HepG2 (cell line): Measurements from ENCODE around the gene RHBDL3. TPM values are rescaled to one million over a fixed set of nuclear protein-coding genes. Genes with fewer than 3 reads are reported as not detected.

Source experiments
- BCL6 ChIP-seq: IDR thresholded peaks from 2 replicates; pipeline ENCODE4 v1.6.1; 2016; ENCODE audit warnings: missing genetic modification reagents, missing compliant biosample characterization
- CHD4 ChIP-seq: fragments of 200-600 bp; sonication (generic); IDR thresholded peaks from 2 replicates; pipeline ENCODE4 v1.7.0; 2017; ENCODE audit warnings: mild to moderate bottlenecking, low read length, borderline replicate concordance
- FOXK1 ChIP-seq: sonication (generic); formaldehyde crosslinking; IDR thresholded peaks from 2 replicates; pipeline ENCODE4 v1.4.0; 2020; ENCODE audit warnings: low read depth, missing genetic modification reagents, borderline replicate concordance
- FOXO4 ChIP-seq: sonication (generic); formaldehyde crosslinking; conservative IDR thresholded peaks from 2 replicates; pipeline ENCODE4 v1.8.1; 2023; ENCODE audit warnings: missing genetic modification reagents
- IRF2 ChIP-seq: IDR thresholded peaks from 2 replicates; pipeline ENCODE4 v1.6.1; 2018; ENCODE audit warnings: missing genetic modification reagents, missing compliant biosample characterization
- KDM2A ChIP-seq: sonication (generic); formaldehyde crosslinking; IDR thresholded peaks from 2 replicates; pipeline ENCODE4 v1.4.0; 2020; ENCODE audit warnings: low read depth, missing genetic modification reagents, borderline replicate concordance
- NCOA2 ChIP-seq: sonication (generic); formaldehyde crosslinking; IDR thresholded peaks from 2 replicates; pipeline ENCODE4 v1.8.0; 2022; ENCODE audit warnings: inconsistent platforms
- RXRB ChIP-seq: IDR thresholded peaks from 2 replicates; pipeline ENCODE4 v1.6.1; 2016; ENCODE audit warnings: borderline replicate concordance, missing genetic modification reagents, missing compliant biosample characterization
- THAP11 ChIP-seq: IDR thresholded peaks from 2 replicates; pipeline ENCODE4 v1.6.1; 2016; ENCODE audit warnings: missing biosample characterization, missing genetic modification reagents
- THAP9 ChIP-seq: sonication (generic); formaldehyde crosslinking; IDR thresholded peaks from 2 replicates; pipeline ENCODE4; 2020; ENCODE audit warnings: missing genetic modification reagents, mild to moderate bottlenecking, borderline replicate concordance
- ZNF567 ChIP-seq: sonication (generic); formaldehyde crosslinking; IDR thresholded peaks from 2 replicates; pipeline ENCODE4 v1.8.1; 2023; ENCODE audit warnings: mild to moderate bottlenecking, missing genetic modification reagents, borderline replicate concordance
- ZNF569 ChIP-seq: sonication (generic); formaldehyde crosslinking; IDR thresholded peaks from 2 replicates; pipeline ENCODE4 v1.5.0; 2020; ENCODE audit warnings: mild to moderate bottlenecking, missing genetic modification reagents, moderate library complexity, borderline replicate concordance
- polyA plus RNA-seq, 8 experiments: library from polyadenylated mRNA; depleted of rRNA in 3 of 8; stranded (reverse) in 7 of 8; unstranded in 1 of 8; fragments of >200 nt; fragmentation: Illumina TruSeq in 4 of 8; extraction: Trizol in 4 of 8; gene quantifications; 2 replicates each; pipeline versions ENCODE4 v1.2.1 to v1.2.3, GENCODE V29; 2011 to 2016; ENCODE audit warnings: low read depth in 4 of 8, missing spikeins in 1 of 8, mixed read lengths in 1 of 8; ENCODE audit not compliant: insufficient read depth in 1 of 8
- total RNA-seq, 5 experiments: library from RNA; depleted of rRNA; stranded (reverse); fragments of >200 nt; fragmentation: Illumina TruSeq; extraction: Trizol; gene quantifications; 2 replicates each; pipeline ENCODE4 v1.2.3, GENCODE V29; 2016; ENCODE audit warnings: low read depth in 1 of 5
- TF ChIP-seq, protein P1 (sequence below), 2 experiments: sonication (generic) in 1 of 2; formaldehyde crosslinking in 1 of 2; IDR thresholded peaks; 2 replicates each; pipeline versions ENCODE4 v1.4.0 to v1.6.1; 2018 to 2020; ENCODE audit warnings: missing genetic modification reagents in 2 of 2, borderline replicate concordance in 1 of 2, low read depth in 1 of 2, mild to moderate bottlenecking in 1 of 2, missing biosample characterization in 1 of 2
- TF ChIP-seq, protein P2 (sequence below): sonication (generic); formaldehyde crosslinking; IDR thresholded peaks from 2 replicates; pipeline ENCODE4 v1.4.0; 2020; ENCODE audit warnings: missing genetic modification reagents, low read depth, mild to moderate bottlenecking, borderline replicate concordance
- TF ChIP-seq, protein P3 (sequence below): sonication (generic); formaldehyde crosslinking; IDR thresholded peaks from 2 replicates; pipeline ENCODE4 v1.4.0; 2020; ENCODE audit warnings: missing genetic modification reagents, borderline replicate concordance
- TF ChIP-seq, protein P4 (sequence below): sonication (generic); formaldehyde crosslinking; IDR thresholded peaks from 2 replicates; pipeline ENCODE4 v1.8.1; 2023; ENCODE audit warnings: missing genetic modification reagents, mild to moderate bottlenecking, borderline replicate concordance
- TF ChIP-seq, protein P5 (sequence below): sonication (generic); formaldehyde crosslinking; IDR thresholded peaks from 2 replicates; pipeline ENCODE4 v1.5.0; 2020; ENCODE audit warnings: mild to moderate bottlenecking, low read depth, missing genetic modification reagents, borderline replicate concordance

The RHBDL3 gene
- total and polyA plus RNA-seq, 2 of the 13 experiments (the other 11 are each of a cell fraction or from before 2014, with no cell fraction given), result 0.09 TPM; not detected in 1

GRCh38 chr17:32319548-32319905, 53.9 kb downstream of the RHBDL3 start (continued):
- no peak for TF ChIP-seq THAP9
- TF ChIP-seq FOXO4 (CRISPR knock-in tag), result no peak
- no peak for TF ChIP-seq IRF2 (CRISPR knock-in tag)
- peak; percentile 16; the same call in 1 of the 2 replicates for TF ChIP-seq RXRB (CRISPR knock-in tag)
- TF ChIP-seq THAP11 (CRISPR knock-in tag), result peak; percentile 18; the same call in 1 of the 2 replicates
- TF ChIP-seq, protein P1, sequence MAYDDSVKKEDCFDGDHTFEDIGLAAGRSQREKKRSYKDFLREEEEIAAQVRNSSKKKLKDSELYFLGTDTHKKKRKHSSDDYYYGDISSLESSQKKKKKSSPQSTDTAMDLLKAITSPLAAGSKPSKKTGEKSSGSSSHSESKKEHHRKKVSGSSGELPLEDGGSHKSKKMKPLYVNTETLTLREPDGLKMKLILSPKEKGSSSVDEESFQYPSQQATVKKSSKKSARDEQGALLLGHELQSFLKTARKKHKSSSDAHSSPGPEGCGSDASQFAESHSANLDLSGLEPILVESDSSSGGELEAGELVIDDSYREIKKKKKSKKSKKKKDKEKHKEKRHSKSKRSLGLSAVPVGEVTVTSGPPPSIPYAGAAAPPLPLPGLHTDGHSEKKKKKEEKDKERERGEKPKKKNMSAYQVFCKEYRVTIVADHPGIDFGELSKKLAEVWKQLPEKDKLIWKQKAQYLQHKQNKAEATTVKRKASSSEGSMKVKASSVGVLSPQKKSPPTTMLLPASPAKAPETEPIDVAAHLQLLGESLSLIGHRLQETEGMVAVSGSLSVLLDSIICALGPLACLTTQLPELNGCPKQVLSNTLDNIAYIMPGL (CRISPR knock-in tag; IDR thresholded peaks at IDR 0.05; ENCODE audit: borderline replicate concordance in 1 of 2, low read depth in 1 of 2), result peak; percentile 47 to 55; a peak in 1 of 4 replicates
- TF ChIP-seq NCOA2 (CRISPR knock-in tag), result no peak
- TF ChIP-seq BCL6, result no peak
- TF ChIP-seq, protein P2, sequence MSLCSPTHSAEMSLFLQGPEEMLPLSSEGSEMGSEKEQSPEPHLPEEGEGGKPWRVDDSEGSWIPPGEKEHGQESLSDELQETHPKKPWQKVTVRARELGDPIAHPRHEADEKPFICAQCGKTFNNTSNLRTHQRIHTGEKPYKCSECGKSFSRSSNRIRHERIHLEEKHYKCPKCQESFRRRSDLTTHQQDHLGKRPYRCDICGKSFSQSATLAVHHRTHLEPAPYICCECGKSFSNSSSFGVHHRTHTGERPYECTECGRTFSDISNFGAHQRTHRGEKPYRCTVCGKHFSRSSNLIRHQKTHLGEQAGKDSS (CRISPR knock-in tag), result peak; percentile 34; the same call in 1 of the 2 replicates
- TF ChIP-seq ZNF569, result no peak
- TF ChIP-seq, protein P3, sequence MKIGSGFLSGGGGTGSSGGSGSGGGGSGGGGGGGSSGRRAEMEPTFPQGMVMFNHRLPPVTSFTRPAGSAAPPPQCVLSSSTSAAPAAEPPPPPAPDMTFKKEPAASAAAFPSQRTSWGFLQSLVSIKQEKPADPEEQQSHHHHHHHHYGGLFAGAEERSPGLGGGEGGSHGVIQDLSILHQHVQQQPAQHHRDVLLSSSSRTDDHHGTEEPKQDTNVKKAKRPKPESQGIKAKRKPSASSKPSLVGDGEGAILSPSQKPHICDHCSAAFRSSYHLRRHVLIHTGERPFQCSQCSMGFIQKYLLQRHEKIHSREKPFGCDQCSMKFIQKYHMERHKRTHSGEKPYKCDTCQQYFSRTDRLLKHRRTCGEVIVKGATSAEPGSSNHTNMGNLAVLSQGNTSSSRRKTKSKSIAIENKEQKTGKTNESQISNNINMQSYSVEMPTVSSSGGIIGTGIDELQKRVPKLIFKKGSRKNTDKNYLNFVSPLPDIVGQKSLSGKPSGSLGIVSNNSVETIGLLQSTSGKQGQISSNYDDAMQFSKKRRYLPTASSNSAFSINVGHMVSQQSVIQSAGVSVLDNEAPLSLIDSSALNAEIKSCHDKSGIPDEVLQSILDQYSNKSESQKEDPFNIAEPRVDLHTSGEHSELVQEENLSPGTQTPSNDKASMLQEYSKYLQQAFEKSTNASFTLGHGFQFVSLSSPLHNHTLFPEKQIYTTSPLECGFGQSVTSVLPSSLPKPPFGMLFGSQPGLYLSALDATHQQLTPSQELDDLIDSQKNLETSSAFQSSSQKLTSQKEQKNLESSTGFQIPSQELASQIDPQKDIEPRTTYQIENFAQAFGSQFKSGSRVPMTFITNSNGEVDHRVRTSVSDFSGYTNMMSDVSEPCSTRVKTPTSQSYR (CRISPR knock-in tag), result no peak
- TF ChIP-seq, protein P4, sequence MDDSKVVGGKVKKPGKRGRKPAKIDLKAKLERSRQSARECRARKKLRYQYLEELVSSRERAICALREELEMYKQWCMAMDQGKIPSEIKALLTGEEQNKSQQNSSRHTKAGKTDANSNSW (CRISPR knock-in tag), result no peak
- TF ChIP-seq CHD4, result peak; percentile 87; the same call in 1 of the 2 replicates
- TF ChIP-seq ZNF567 (CRISPR knock-in tag), result no peak
- TF ChIP-seq FOXK1 (CRISPR knock-in tag), result 0 out of 2 replicates have a peak, but pooled peaks have one; percentile 23
- TF ChIP-seq, protein P5, sequence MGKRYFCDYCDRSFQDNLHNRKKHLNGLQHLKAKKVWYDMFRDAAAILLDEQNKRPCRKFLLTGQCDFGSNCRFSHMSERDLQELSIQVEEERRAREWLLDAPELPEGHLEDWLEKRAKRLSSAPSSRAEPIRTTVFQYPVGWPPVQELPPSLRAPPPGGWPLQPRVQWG, result no peak
- 0 out of 2 replicates have a peak, but pooled peaks have one; percentile 38 for TF ChIP-seq KDM2A (CRISPR knock-in tag)
